ENCODE results near the gene FRMD1. TPM values are rescaled to one million over a fixed set of nuclear protein-coding genes. Genes with fewer than 3 reads are reported as not detected.

FRMD1 gene
- total RNA-seq, 1 donor from 2014 or later: not detected

Other genes starting within 250 kb of the FRMD1 start
- gene KIF25, start 81.5 kb downstream of the FRMD1 start, total RNA-seq: not detected in 2 replicates
- gene DACT2, start 240.6 kb upstream of the FRMD1 start, total RNA-seq: not detected in 2 replicates